VCaP (cell line): ENCODE data around the gene IGSF22.

Source experiments
- H3K27ac ChIP-seq: fragments of 450-650 bp; 2 replicates; pipeline ENCODE4 v1.5.1; 2017
- CTCF ChIP-seq: fragments of 450-650 bp; conservative IDR thresholded peaks from 2 replicates; pipeline ENCODE4 v1.5.1; 2017; ENCODE audit warnings: mild to moderate bottlenecking, moderate library complexity

Gene IGSF22

DNA sequence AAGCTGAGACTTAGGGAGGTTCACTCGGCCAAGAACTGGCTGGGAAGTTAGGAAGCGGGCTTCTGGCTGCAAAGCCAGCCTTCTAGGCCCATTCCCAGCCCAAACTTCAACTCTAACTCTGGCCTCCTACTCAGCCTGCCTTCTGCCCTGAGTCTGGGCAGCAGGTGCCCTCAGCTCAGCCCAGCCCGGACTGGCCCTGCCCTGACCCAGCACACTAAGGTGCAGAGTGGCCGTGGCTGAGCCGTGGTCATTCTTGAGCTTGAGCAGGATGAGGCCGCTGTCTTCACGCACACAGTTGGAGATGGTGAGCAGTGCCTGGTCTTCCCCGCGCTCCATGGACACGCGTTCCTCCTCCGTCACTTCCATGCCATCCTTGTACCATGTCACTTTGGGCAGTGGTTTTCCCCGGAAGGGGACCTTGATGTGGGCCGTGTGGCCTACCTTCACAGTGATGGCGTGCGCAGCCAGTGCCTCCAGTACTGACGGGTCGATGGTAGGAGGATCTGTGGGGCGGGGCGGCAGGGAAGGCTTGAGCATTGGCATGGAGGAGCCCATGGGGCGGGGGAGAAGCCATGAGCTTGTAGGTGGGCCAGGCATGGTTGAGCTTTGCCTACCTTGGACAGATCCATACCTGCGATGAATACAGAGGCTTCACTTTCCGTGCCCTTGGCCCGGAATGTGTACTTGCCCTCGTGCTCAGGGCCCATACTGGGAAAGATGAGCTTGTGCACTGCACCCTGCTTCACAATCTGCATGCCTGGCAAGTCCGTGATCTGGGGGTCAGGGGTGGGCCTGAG lies 12.1 kb downstream of the IGSF22 start:
- H3K27ac ChIP-seq: no peak overlapping the region
- TF ChIP-seq CTCF: no peak

DNA sequence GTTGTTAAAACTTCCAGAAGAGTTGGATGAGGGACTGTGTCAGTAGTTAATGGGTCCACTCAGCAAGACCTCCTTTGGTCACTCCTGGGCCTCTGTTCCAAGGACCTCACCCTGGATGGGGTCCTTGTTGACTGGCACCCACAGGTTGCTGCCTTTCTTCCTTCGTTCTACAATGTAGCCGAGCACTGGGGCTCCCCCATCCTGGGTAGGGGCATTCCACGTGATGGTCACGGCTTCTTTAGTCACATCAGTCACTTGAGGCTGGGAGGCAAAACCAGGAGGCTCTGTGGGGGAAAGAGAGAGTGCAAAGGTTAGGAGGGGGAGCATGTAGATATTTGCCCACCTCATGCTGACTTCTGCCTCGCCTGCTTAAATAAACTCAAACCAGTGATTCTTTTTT lies 15.4 kb downstream of the IGSF22 start:
- no peak overlapping the region for H3K27ac ChIP-seq
- TF ChIP-seq CTCF: no peak

DNA sequence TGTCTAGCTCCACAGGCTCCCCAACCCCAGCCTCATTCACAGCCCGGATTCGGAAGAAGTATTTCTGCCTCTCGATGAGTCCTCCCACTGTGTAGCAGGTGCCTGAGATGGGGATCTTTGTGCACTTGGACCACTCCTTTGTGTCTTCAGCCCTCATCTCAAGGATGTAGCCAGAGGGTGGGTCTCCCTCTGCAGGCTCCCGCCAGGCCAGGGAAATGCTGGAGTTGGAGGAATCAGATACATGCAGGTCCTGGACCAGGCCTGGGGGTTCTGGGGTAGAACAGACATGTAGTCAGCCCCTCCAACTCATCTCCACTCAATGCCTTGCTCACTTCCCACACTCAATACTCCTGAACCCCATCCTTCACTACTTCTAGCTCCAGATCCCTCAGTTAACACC lies 16.6 kb downstream of the IGSF22 start:
- no peak overlapping the region for H3K27ac ChIP-seq
- no peak for TF ChIP-seq CTCF

GRCh38 chr11:18707811-18708340 lies 18.1 kb downstream of the IGSF22 start:
- no peak overlapping the region for H3K27ac ChIP-seq
- TF ChIP-seq CTCF: no peak

- H3K27ac ChIP-seq: peak overlapping the region; percentile 65
- no peak for TF ChIP-seq CTCF
Measured at GRCh38 chr11:18706330-18707243, 19.4 kb downstream of the IGSF22 start.

- no peak; the same call in 1 of the 2 replicates for TF ChIP-seq CTCF
- H3K27ac ChIP-seq: peak overlapping the region; percentile 65
Measured at GRCh38 chr11:18705651-18706281, 20.2 kb downstream of the IGSF22 start.

DNA sequence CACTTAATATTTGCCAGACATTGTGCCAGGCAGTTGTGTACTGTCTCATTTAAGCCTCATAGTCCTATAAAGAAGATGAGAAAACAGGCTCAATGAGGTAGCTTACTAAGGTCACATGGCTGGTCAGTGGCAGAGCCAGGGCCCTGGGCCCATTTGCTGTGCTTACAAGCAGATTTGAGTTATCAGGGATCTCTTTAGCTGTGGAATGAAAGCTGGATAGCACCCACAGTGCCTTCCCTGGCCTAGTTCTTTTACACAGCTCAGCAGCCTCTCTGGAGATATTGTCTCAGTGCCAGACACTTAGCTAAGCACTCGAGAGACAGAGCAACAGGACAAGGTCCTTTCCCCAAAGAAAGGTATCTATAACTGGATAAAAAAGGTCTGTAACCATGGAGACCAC lies 21.3 kb downstream of the IGSF22 start:
- H3K27ac ChIP-seq: no peak overlapping the region
- no peak for TF ChIP-seq CTCF
